Parathyroid adenoma (tissue), 2 donors: ENCODE data around the gene FIBP.

ENCODE experiments used
- H2AFZ ChIP-seq: fragments of 300-600 bp; sonication (generic); one replicate; pipeline ENCODE4 v1.7.0; 2017; ENCODE audit warnings: antibody characterized with exemption, mild to moderate bottlenecking
- H3K27ac ChIP-seq: fragments of 300-600 bp; sonication (generic); one replicate; pipeline ENCODE4 v1.7.0; 2017
- H3K27me3 ChIP-seq: fragments of 300-600 bp; sonication (generic); one replicate; pipeline ENCODE4 v1.7.0; 2017; ENCODE audit warnings: low read length; ENCODE audit not compliant: control insufficient read depth, insufficient read depth
- H3K36me3 ChIP-seq: fragments of 300-600 bp; sonication (generic); one replicate; pipeline ENCODE4 v1.7.0; 2017; ENCODE audit warnings: low read length; ENCODE audit not compliant: control insufficient read depth, insufficient read depth
- H3K4me1 ChIP-seq: fragments of 300-600 bp; sonication (generic); one replicate; pipeline ENCODE4 v1.7.0; 2017; ENCODE audit warnings: control low read depth
- H3K4me2 ChIP-seq: fragments of 300-600 bp; sonication (generic); one replicate; pipeline ENCODE4 v1.7.0; 2017; ENCODE audit warnings: low read length
- H3K4me3 ChIP-seq: fragments of 300-600 bp; sonication (generic); one replicate; pipeline ENCODE4 v1.7.0; 2017; ENCODE audit warnings: low read depth, low read length
- H3K79me2 ChIP-seq: fragments of 300-600 bp; sonication (generic); one replicate; pipeline ENCODE4 v1.7.0; 2017; ENCODE audit warnings: control low read depth
- H3K9ac ChIP-seq: fragments of 300-600 bp; sonication (generic); one replicate; pipeline ENCODE4 v1.7.0; 2017; ENCODE audit warnings: mild to moderate bottlenecking
- H3K9me3 ChIP-seq: fragments of 300-600 bp; sonication (generic); one replicate; pipeline ENCODE4 v1.7.0; 2017; ENCODE audit warnings: low read length; ENCODE audit not compliant: control insufficient read depth
- CTCF ChIP-seq: fragments of 300-600 bp; sonication (generic); IDR thresholded peaks from one replicate; pipeline ENCODE4 v1.7.0; 2017; ENCODE audit warnings: antibody characterized with exemption, mild to moderate bottlenecking
- donor health status: primary hyperparathyroidism.

FIBP gene

GRCh38 chr11:65852508-65853245 is 35.6 kb downstream of the FIBP start:
- no peaks in the 10 kb centered on the region for H3K36me3 ChIP-seq
- no peak overlapping the region for H3K4me2 ChIP-seq
- no peak overlapping the region for H3K9ac ChIP-seq
- H3K9me3 ChIP-seq = no peaks in the 10 kb centered on the region
- H3K4me1 ChIP-seq = peaks cover 6% of the 10 kb centered on the region
- no peak overlapping the region for H3K4me3 ChIP-seq
- H2AFZ ChIP-seq = no peak overlapping the region
- no peaks in the 10 kb centered on the region for H3K27me3 ChIP-seq
- no peak for TF ChIP-seq CTCF
- H3K79me2 ChIP-seq = peaks cover 3% of the 10 kb centered on the region
- no peak overlapping the region for H3K27ac ChIP-seq

- Histone ChIP-seq H3K27me3 (no peaks in the 10 kb centered on the region), H3K4me1 (peaks cover 6% of the 10 kb centered on the region), H3K9ac (no peak overlapping the region), H3K27ac (no peak overlapping the region), H3K36me3 (no peaks in the 10 kb centered on the region), H2AFZ (no peak overlapping the region), H3K79me2 (peaks cover 3% of the 10 kb centered on the region), H3K4me2 (no peak overlapping the region), H3K4me3 (no peak overlapping the region), H3K9me3 (no peaks in the 10 kb centered on the region)
- TF ChIP-seq CTCF = no peak
Observed at GRCh38 chr11:65851811-65852507, 36.3 kb downstream of the FIBP start.

GRCh38 chr11:65851083-65851579 is 37.1 kb downstream of the FIBP start:
- Histone ChIP-seq H3K4me2 (no peak overlapping the region), H2AFZ (no peak overlapping the region), H3K27ac (no peak overlapping the region), H3K9ac (no peak overlapping the region), H3K36me3 (no peaks in the 10 kb centered on the region), H3K9me3 (no peaks in the 10 kb centered on the region), H3K4me1 (peaks cover 2% of the 10 kb centered on the region), H3K4me3 (no peak overlapping the region), H3K79me2 (no peaks in the 10 kb centered on the region), H3K27me3 (no peaks in the 10 kb centered on the region)
- no peak for TF ChIP-seq CTCF

- Histone ChIP-seq H3K36me3 (no peaks in the 10 kb centered on the region), H3K9ac (no peak overlapping the region), H3K27me3 (no peaks in the 10 kb centered on the region), H3K9me3 (no peaks in the 10 kb centered on the region), H3K79me2 (no peaks in the 10 kb centered on the region), H3K4me3 (no peak overlapping the region), H2AFZ (no peak overlapping the region), H3K4me2 (no peak overlapping the region), H3K4me1 (no peaks in the 10 kb centered on the region), H3K27ac (no peak overlapping the region)
- no peak for TF ChIP-seq CTCF
Observed at GRCh38 chr11:65850217-65851082, 37.8 kb downstream of the FIBP start.
